ENCODE measurements around the gene ACP6. TPM values are rescaled to one million over a fixed set of nuclear protein-coding genes. Genes with fewer than 3 reads are reported as not detected.

Gene ACP6
- total RNA-seq, 1 donor from 2014 or later, result 27.6 TPM

- peaks cover 19% of the 10 kb centered on the region for H3F3A ChIP-seq (ENCODE audit: low read depth)
- Mint-ChIP-seq H3K4me3 (no peak overlapping the region), H3K4me1 (peaks cover 11% of the 10 kb centered on the region), H3K36me3 (peaks cover 21% of the 10 kb centered on the region), H3K27me3 (ENCODE audit: insufficient read depth, low read depth) (no peaks in the 10 kb centered on the region), H3K9me3 (no peaks in the 10 kb centered on the region), H3K27ac (no peak overlapping the region)
- H2AFZ ChIP-seq (replicated peaks), result no peak overlapping the region
- no peak overlapping the region for H3K9ac ChIP-seq
- H3K36me3 ChIP-seq, result no peaks in the 10 kb centered on the region
- H3K4me3 ChIP-seq, result no peak overlapping the region
- H3K4me2 ChIP-seq, result no peak overlapping the region
- H3K79me2 ChIP-seq (ENCODE audit: low read depth), result no peaks in the 10 kb centered on the region
- H3K27ac ChIP-seq, result no peak overlapping the region
- TF ChIP-seq CTCF (IDR thresholded peaks at IDR 0.05), result no peak
- TF ChIP-seq EZH2 (IDR thresholded peaks at IDR 0.05), result no peak
- no peak for TF ChIP-seq EZH2phosphoT487 (IDR thresholded peaks at IDR 0.05)
- no peak for DNase-seq (ENCODE audit: low spot score)
- no peaks in the 10 kb centered on the region for H3K27me3 ChIP-seq
- H3K4me1 ChIP-seq, result no peaks in the 10 kb centered on the region
- H3K9me3 ChIP-seq (ENCODE audit: low read depth), result no peaks in the 10 kb centered on the region
- H4K20me1 ChIP-seq (ENCODE audit: low read depth), result peaks cover 22% of the 10 kb centered on the region
These were observed 41.9 kb downstream of the ACP6 start for GRCh38 chr1:147628441-147628840.

- TF ChIP-seq EZH2phosphoT487 (IDR thresholded peaks at IDR 0.05) (no peak), CTCF (IDR thresholded peaks at IDR 0.05) (peak; percentile 91)
- H3K27me3 ChIP-seq, result no peaks in the 10 kb centered on the region
- H3K9me3 Mint-ChIP-seq, result no peaks in the 10 kb centered on the region
- no peak overlapping the region for H3K27ac ChIP-seq
- H3F3A ChIP-seq (ENCODE audit: low read depth), result peaks cover 19% of the 10 kb centered on the region
- peaks cover 11% of the 10 kb centered on the region for H3K4me1 Mint-ChIP-seq
- no peaks in the 10 kb centered on the region for H3K79me2 ChIP-seq (ENCODE audit: low read depth)
- no peak overlapping the region for H2AFZ ChIP-seq (replicated peaks)
- H3K4me3 ChIP-seq, result no peak overlapping the region
- no peaks in the 10 kb centered on the region for H3K36me3 ChIP-seq
- DNase-seq (ENCODE audit: low spot score), result peak; percentile 60
- peaks cover 22% of the 10 kb centered on the region for H4K20me1 ChIP-seq (ENCODE audit: low read depth)
- no peak overlapping the region for H3K4me2 ChIP-seq
- H3K4me1 ChIP-seq, result no peaks in the 10 kb centered on the region
- H3K9ac ChIP-seq, result no peak overlapping the region
- H3K27ac Mint-ChIP-seq, result no peak overlapping the region
- H3K36me3 Mint-ChIP-seq, result peaks cover 22% of the 10 kb centered on the region
- H3K27me3 Mint-ChIP-seq (ENCODE audit: insufficient read depth, low read depth), result no peaks in the 10 kb centered on the region
- no peaks in the 10 kb centered on the region for H3K9me3 ChIP-seq (ENCODE audit: low read depth)
- H3K4me3 Mint-ChIP-seq, result no peak overlapping the region
These were observed 42.8 kb downstream of the ACP6 start for GRCh38 chr1:147627435-147628110.

- H3K79me2 ChIP-seq (ENCODE audit: low read depth), result no peaks in the 10 kb centered on the region
- no peaks in the 10 kb centered on the region for H3K4me1 ChIP-seq
- TF ChIP-seq EZH2phosphoT487 (IDR thresholded peaks at IDR 0.05), result no peak
- no peak for TF ChIP-seq EZH2 (IDR thresholded peaks at IDR 0.05)
- TF ChIP-seq CTCF (IDR thresholded peaks at IDR 0.05), result no peak
- H3K36me3 Mint-ChIP-seq, result peaks cover 26% of the 10 kb centered on the region
- peaks cover 19% of the 10 kb centered on the region for H3F3A ChIP-seq (ENCODE audit: low read depth)
- H3K27ac ChIP-seq, result no peak overlapping the region
- no peaks in the 10 kb centered on the region for H3K9me3 ChIP-seq (ENCODE audit: low read depth)
- no peak overlapping the region for H3K4me3 ChIP-seq
- no peaks in the 10 kb centered on the region for H3K36me3 ChIP-seq
- H3K4me2 ChIP-seq, result no peak overlapping the region
- H2AFZ ChIP-seq (replicated peaks), result no peak overlapping the region
- no peak for DNase-seq (ENCODE audit: low spot score)
- H3K27ac Mint-ChIP-seq, result no peak overlapping the region
- no peaks in the 10 kb centered on the region for H3K27me3 Mint-ChIP-seq (ENCODE audit: insufficient read depth, low read depth)
- H4K20me1 ChIP-seq (ENCODE audit: low read depth), result peaks cover 22% of the 10 kb centered on the region
- no peak overlapping the region for H3K9ac ChIP-seq
- H3K4me1 Mint-ChIP-seq, result peaks cover 11% of the 10 kb centered on the region
- no peaks in the 10 kb centered on the region for H3K27me3 ChIP-seq
- H3K4me3 Mint-ChIP-seq, result no peak overlapping the region
- no peaks in the 10 kb centered on the region for H3K9me3 Mint-ChIP-seq
These were observed 43.6 kb downstream of the ACP6 start for GRCh38 chr1:147626739-147627138.
